CD14-positive monocyte (primary cell): ENCODE measurements around the gene ROBO1. TPM values are rescaled to one million over a fixed set of nuclear protein-coding genes. Genes with fewer than 3 reads are reported as not detected.

ENCODE experiments used
- DNase-seq, 3 donors: peaks; one replicate each; pipeline ENCODE4 v3.0.0-alpha.2; 2011 to 2022
- H2AFZ ChIP-seq: 2 replicates; pipeline ENCODE4 v1.6.0; 2012; ENCODE audit warnings: mild to moderate bottlenecking, low read depth, low read length, inconsistent platforms; ENCODE audit not compliant: insufficient read depth, poor library complexity, severe bottlenecking
- H3K27ac ChIP-seq, 2 donors: 1 replicate in 1 of 2; 2 replicates in 1 of 2; pipeline ENCODE4 v1.5.1; 2012 to 2013; ENCODE audit warnings: low read length in 2 of 2, control low read depth in 1 of 2, inconsistent platforms in 1 of 2, low read depth in 1 of 2, mild to moderate bottlenecking in 1 of 2
- H3K27me3 ChIP-seq, 2 donors: one replicate each; pipeline versions ENCODE4 v1.6.0 to v1.6.1; 2011 to 2013; ENCODE audit warnings: low read length in 2 of 2; ENCODE audit not compliant: control insufficient read depth in 2 of 2, insufficient read depth in 2 of 2
- H3K36me3 ChIP-seq, 2 donors: replicated peaks in 1 of 2; 1 replicate in 1 of 2; 2 replicates in 1 of 2; pipeline versions ENCODE4 v1.5.1 to v1.6.1; 2012 to 2013; ENCODE audit warnings: low read length in 2 of 2, control low read depth in 1 of 2, inconsistent platforms in 1 of 2, mild to moderate bottlenecking in 1 of 2; ENCODE audit not compliant: insufficient read depth in 2 of 2, control insufficient read depth in 1 of 2
- H3K4me1 ChIP-seq, 2 donors: 1 replicate in 1 of 2; 2 replicates in 1 of 2; pipeline versions ENCODE4 v1.5.1 to v1.6.1; 2012 to 2013; ENCODE audit warnings: low read length in 2 of 2, control low read depth in 1 of 2, inconsistent platforms in 1 of 2, mild to moderate bottlenecking in 1 of 2, moderate library complexity in 1 of 2; ENCODE audit not compliant: insufficient read depth in 2 of 2, control insufficient read depth in 1 of 2
- H3K4me2 ChIP-seq: replicated peaks from 2 replicates; pipeline ENCODE3; 2012; ENCODE audit warnings: low read length, moderate library complexity, mild to moderate bottlenecking; ENCODE audit not compliant: poor library complexity, severe bottlenecking; ENCODE audit errors: extremely low read depth
- H3K4me3 ChIP-seq, 3 experiments: fragments of 200-600 bp in 1 of 3; sonication (generic) in 1 of 3; replicated peaks in 1 of 3; 1 replicate in 2 of 3; 2 replicates in 1 of 3; pipeline ENCODE4 v1.5.1; 2011 to 2013; ENCODE audit warnings: low read length in 3 of 3, mild to moderate bottlenecking in 3 of 3, control low read depth in 2 of 3, low read depth in 2 of 3, inconsistent platforms in 1 of 3, moderate library complexity in 1 of 3
- H3K79me2 ChIP-seq: 2 replicates; pipeline ENCODE4 v1.6.0; 2012; ENCODE audit warnings: mild to moderate bottlenecking, control low read depth, inconsistent platforms, low read length, moderate library complexity; ENCODE audit not compliant: insufficient read depth
- H3K9ac ChIP-seq: 2 replicates; pipeline ENCODE4 v1.6.0; 2017; ENCODE audit warnings: low read length, mild to moderate bottlenecking; ENCODE audit not compliant: insufficient read depth, poor library complexity, severe bottlenecking
- H3K9me3 ChIP-seq, 2 donors: replicated peaks in 1 of 2; 1 replicate in 1 of 2; 2 replicates in 1 of 2; pipeline versions ENCODE4 v1.5.1 to v1.6.1; 2012 to 2013; ENCODE audit warnings: low read length in 2 of 2, control low read depth in 1 of 2; ENCODE audit not compliant: control insufficient read depth in 1 of 2, insufficient read depth in 1 of 2
- H4K20me1 ChIP-seq: 2 replicates; pipeline ENCODE4 v1.6.0; 2012; ENCODE audit warnings: mild to moderate bottlenecking, low read length, control low read depth, moderate library complexity; ENCODE audit not compliant: insufficient read depth
- H3K27ac Mint-ChIP-seq, 7 donors: one replicate each; pipeline ENCODE4 v1.8.0; 2020; ENCODE audit warnings: mild to moderate bottlenecking in 7 of 7, mixed read lengths in 7 of 7, moderate library complexity in 6 of 7, inconsistent platforms in 2 of 7
- H3K27me3 Mint-ChIP-seq, 3 donors: one replicate each; pipeline ENCODE4 v1.8.0; 2021 to 2022; ENCODE audit warnings: low read depth in 3 of 3, mild to moderate bottlenecking in 3 of 3, mixed read lengths in 3 of 3, moderate library complexity in 3 of 3, inconsistent platforms in 1 of 3
- H3K36me3 Mint-ChIP-seq, 2 donors: one replicate each; pipeline ENCODE4 v1.8.0; 2020; ENCODE audit warnings: mixed read lengths in 2 of 2, inconsistent platforms in 1 of 2, mild to moderate bottlenecking in 1 of 2
- H3K4me1 Mint-ChIP-seq: one replicate; pipeline ENCODE4 v1.8.0; 2020; ENCODE audit warnings: mild to moderate bottlenecking, mixed read lengths
- H3K4me3 Mint-ChIP-seq, 2 donors: one replicate each; pipeline ENCODE4 v1.8.0; 2020; ENCODE audit warnings: mild to moderate bottlenecking in 2 of 2, mixed read lengths in 2 of 2, moderate library complexity in 1 of 2
- H3K9me3 Mint-ChIP-seq, 7 donors: one replicate each; pipeline ENCODE4 v1.8.0; 2020 to 2022; ENCODE audit warnings: mixed read lengths in 7 of 7, mild to moderate bottlenecking in 6 of 7, moderate library complexity in 6 of 7, inconsistent platforms in 2 of 7
- WGBS: methylation state at CpG from one replicate; pipeline ENCODE4 v1.1.5; 2013; ENCODE audit warnings: missing lambda C conversion rate; ENCODE audit not compliant: insufficient coverage; 5-methylcytosine and 5-hydroxymethylcytosine counted together
- intact Hi-C, 2 donors: fragments of 100-400 bp; cut with micrococcal nuclease; formaldehyde crosslinking; loops; one replicate each; pipeline versions ENCODE4 v1.15.0 to v1.15.1; 2023
- polyA plus RNA-seq, 3 donors: library from polyadenylated mRNA; depleted of rRNA in 1 of 3; unstranded in 2 of 3; stranded (reverse) in 1 of 3; fragments of 300-500 nt in 2 of 3; fragments of >200 nt in 1 of 3; fragmentation: Illumina TruSeq in 2 of 3; gene quantifications; 1 replicate in 2 of 3; 2 replicates in 1 of 3; pipeline ENCODE4 v1.2.3, GENCODE V29; 2012 to 2021
- TF ChIP-seq, protein P1 (sequence below): fragments of 200-600 bp; IDR thresholded peaks from one replicate; pipeline ENCODE4 v1.8.0; 2022; ENCODE audit warnings: antibody characterized with exemption, mild to moderate bottlenecking

The ROBO1 gene
- polyA plus RNA-seq, 3 donors, result 0.09 to 0.10 TPM; not detected in 1

DNA sequence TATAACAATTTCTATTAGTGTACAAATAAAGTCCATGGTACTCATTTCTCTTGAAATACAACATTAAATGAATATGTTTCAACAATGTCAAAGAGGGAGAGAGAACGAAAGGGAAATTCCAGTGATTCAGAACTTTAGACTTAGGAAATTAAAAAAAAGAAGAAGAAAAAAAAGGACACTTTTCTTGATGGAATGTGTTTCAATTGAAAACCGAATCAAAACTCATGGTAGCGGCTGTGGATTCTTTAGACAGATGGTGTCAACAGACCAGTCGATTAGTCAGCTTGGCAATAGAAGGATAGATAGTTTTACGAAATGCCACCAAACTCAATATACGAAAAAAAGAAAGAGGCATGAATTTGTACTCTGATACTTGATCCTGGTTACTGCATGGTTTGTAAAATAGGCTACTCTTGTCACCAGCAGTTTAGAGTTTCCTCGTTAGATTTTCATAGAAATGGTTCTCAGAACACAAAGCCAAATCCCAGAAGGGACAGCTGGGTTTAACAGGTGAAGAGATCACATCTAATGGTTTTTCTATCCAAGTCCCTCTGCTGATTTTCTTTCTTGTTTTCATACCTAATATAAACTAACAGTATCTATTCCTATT lies 793.5 kb downstream of the ROBO1 start:
- 90% methylated on average over 3 of the region's 7 CpGs for WGBS
- H3K9ac ChIP-seq, result no peak overlapping the region
- H3K4me2 ChIP-seq, result no peak overlapping the region

DNA sequence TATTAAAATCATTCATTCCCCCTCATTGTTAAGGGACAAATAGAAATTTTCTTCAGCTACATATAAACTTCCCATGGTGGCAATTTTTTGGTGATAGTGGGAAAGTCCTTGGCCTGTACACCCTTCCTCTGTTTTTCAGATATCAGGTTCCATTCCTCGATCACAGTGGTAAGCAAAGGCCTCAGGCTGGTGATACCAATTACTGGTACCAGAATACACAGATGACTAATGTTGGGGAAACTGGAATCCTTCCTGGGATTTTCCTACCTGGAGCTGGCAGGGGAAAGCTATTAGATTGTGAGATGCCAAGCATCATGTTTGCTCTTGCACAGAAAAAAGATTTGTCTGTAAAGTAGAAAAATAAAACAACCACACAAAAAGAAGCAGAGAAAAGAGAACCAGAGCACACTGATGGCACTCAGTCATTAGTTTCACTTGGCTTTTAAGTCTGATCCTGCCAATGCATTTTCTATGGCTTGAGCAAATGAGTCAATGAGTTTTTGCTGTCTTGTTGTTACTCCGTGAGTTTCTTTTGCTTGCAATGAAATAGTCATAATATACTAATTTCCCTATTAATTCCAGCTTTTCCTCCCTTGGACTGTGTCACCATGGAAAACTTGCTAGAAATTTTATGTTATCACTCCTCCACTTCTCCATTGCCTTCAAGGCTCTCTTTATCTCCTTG lies 795.0 kb downstream of the ROBO1 start:
- no peak overlapping the region for H3K27ac ChIP-seq
- WGBS, result no CpG with 5 or more reads among the region's 2 CpGs
- no peak overlapping the region for H2AFZ ChIP-seq
- peaks cover 0 to 1% (median 0%) of the 10 kb centered on the region in 3 donors for H3K27me3 Mint-ChIP-seq
- H3K36me3 ChIP-seq, result no peaks in the 10 kb centered on the region
- intact Hi-C loops, result no loop called here
- H3K9ac ChIP-seq, result no peak overlapping the region
- H3K4me3 ChIP-seq, result no peak overlapping the region
- no peak overlapping the region for H3K4me2 ChIP-seq
- peaks cover 0 to 1% (median 0%) of the 10 kb centered on the region in 7 donors for H3K9me3 Mint-ChIP-seq
- H3K4me3 Mint-ChIP-seq, result no peak overlapping the region
- H3K79me2 ChIP-seq, result no peaks in the 10 kb centered on the region
- TF ChIP-seq, protein P1, sequence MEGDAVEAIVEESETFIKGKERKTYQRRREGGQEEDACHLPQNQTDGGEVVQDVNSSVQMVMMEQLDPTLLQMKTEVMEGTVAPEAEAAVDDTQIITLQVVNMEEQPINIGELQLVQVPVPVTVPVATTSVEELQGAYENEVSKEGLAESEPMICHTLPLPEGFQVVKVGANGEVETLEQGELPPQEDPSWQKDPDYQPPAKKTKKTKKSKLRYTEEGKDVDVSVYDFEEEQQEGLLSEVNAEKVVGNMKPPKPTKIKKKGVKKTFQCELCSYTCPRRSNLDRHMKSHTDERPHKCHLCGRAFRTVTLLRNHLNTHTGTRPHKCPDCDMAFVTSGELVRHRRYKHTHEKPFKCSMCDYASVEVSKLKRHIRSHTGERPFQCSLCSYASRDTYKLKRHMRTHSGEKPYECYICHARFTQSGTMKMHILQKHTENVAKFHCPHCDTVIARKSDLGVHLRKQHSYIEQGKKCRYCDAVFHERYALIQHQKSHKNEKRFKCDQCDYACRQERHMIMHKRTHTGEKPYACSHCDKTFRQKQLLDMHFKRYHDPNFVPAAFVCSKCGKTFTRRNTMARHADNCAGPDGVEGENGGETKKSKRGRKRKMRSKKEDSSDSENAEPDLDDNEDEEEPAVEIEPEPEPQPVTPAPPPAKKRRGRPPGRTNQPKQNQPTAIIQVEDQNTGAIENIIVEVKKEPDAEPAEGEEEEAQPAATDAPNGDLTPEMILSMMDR, result no peak
- H4K20me1 ChIP-seq, result no peaks in the 10 kb centered on the region
- no peak for DNase-seq
- no peaks in the 10 kb centered on the region for H3K4me1 Mint-ChIP-seq
- H3K4me1 ChIP-seq, result no peaks in the 10 kb centered on the region
- no peaks in the 10 kb centered on the region for H3K27me3 ChIP-seq
- H3K36me3 Mint-ChIP-seq, result no peaks in the 10 kb centered on the region
- H3K27ac Mint-ChIP-seq, result no peak overlapping the region
- no peaks in the 10 kb centered on the region for H3K9me3 ChIP-seq

More for the DNA sequence above, 793.5 kb downstream of the ROBO1 start:
- Mint-ChIP-seq H3K36me3 (no peaks in the 10 kb centered on the region), H3K4me1 (no peaks in the 10 kb centered on the region), H3K4me3 (no peak overlapping the region), H3K9me3 (no peaks in the 10 kb centered on the region), H3K27ac (no peak overlapping the region), H3K27me3 (peaks cover 0 to 1% (median 0%) of the 10 kb centered on the region in 3 donors)
- no peak for DNase-seq
- no peaks in the 10 kb centered on the region for H3K36me3 ChIP-seq
- no peaks in the 10 kb centered on the region for H4K20me1 ChIP-seq
- H3K27ac ChIP-seq, result no peak overlapping the region
- H3K4me1 ChIP-seq, result no peaks in the 10 kb centered on the region
- intact Hi-C loops, result no loop called here
- TF ChIP-seq, protein P1, result no peak
- H3K79me2 ChIP-seq, result no peaks in the 10 kb centered on the region
- no peak overlapping the region for H2AFZ ChIP-seq
- no peak overlapping the region for H3K4me3 ChIP-seq
- H3K9me3 ChIP-seq, result no peaks in the 10 kb centered on the region
- H3K27me3 ChIP-seq, result no peaks in the 10 kb centered on the region
